OCI-LY3 (cell line): ENCODE data around the gene CHST15.

Experiments
- H2AFZ ChIP-seq: fragments of 200-600, 300-600 bp; shearing (Covaris generic); 2 replicates; pipeline ENCODE4 v1.6.0; 2014; ENCODE audit warnings: antibody characterized with exemption, low read depth, low read length
- H3K27ac ChIP-seq: fragments of 200-600, 300-600 bp; sonication (generic); 2 replicates; pipeline ENCODE4 v1.5.1; 2014; ENCODE audit warnings: mild to moderate bottlenecking, low read length, moderate library complexity, mixed read lengths
- H3K27me3 ChIP-seq: fragments of 200-600, 300-600 bp; sonication (generic); 2 replicates; pipeline ENCODE4 v1.6.1; 2014; ENCODE audit warnings: low read depth, low read length, mixed read lengths
- H3K36me3 ChIP-seq: fragments of 200-600, 300-600 bp; sonication (generic); replicated peaks from 2 replicates; pipeline ENCODE3; 2014; ENCODE audit warnings: low read depth, low read length, mixed read lengths
- H3K4me1 ChIP-seq: fragments of 300-600, 200-600 bp; sonication (generic); 2 replicates; pipeline ENCODE4 v1.6.1; 2014; ENCODE audit warnings: low read length, mixed read lengths
- H3K4me2 ChIP-seq: fragments of 200-600, 300-600 bp; sonication (generic); 2 replicates; pipeline ENCODE4 v1.6.1; 2014; ENCODE audit warnings: low read length, mixed read lengths
- H3K4me3 ChIP-seq: fragments of 300-600, 200-600 bp; sonication (generic); 2 replicates; pipeline ENCODE4 v1.5.1; 2014; ENCODE audit warnings: antibody characterized with exemption, mild to moderate bottlenecking, low read length, moderate library complexity
- H3K79me2 ChIP-seq: fragments of 300-600, 200-600 bp; shearing (Covaris generic); 2 replicates; pipeline ENCODE4 v1.6.1; 2014; ENCODE audit warnings: mild to moderate bottlenecking, low read length, mixed read lengths
- H3K9ac ChIP-seq: fragments of 300-600, 200-600 bp; shearing (Covaris generic); 2 replicates; pipeline ENCODE4 v1.6.0; 2014; ENCODE audit warnings: mild to moderate bottlenecking, low read length, moderate library complexity
- H3K9me3 ChIP-seq: fragments of 200-600, 300-600 bp; shearing (Covaris generic); 2 replicates; pipeline ENCODE4 v1.6.1; 2014; ENCODE audit warnings: low read length, mixed read lengths; ENCODE audit not compliant: insufficient read depth
- H4K20me1 ChIP-seq: fragments of 200-600, 300-600 bp; sonication (generic); 2 replicates; pipeline ENCODE4 v1.6.1; 2016; ENCODE audit warnings: low read length, mixed read lengths; ENCODE audit not compliant: insufficient read depth
- CTCF ChIP-seq: fragments of 200-600, 300-600 bp; sonication (generic); IDR thresholded peaks from 2 replicates; pipeline ENCODE4 v1.5.1; 2014; ENCODE audit warnings: antibody characterized with exemption, low read length, low read depth
- EZH2phosphoT487 ChIP-seq: fragments of 200-600 bp; shearing (Covaris generic); IDR thresholded peaks from 2 replicates; pipeline ENCODE4 v1.6.1; 2018; ENCODE audit warnings: antibody characterized with exemption, mixed run types, low read depth

CHST15 gene

GRCh38 chr10:124030061-124030460 lies 63.3 kb downstream of the CHST15 start:
- H3K9ac ChIP-seq, result no peak overlapping the region
- H3K36me3 ChIP-seq, result no peaks in the 10 kb centered on the region
- no peak overlapping the region for H2AFZ ChIP-seq
- H3K4me2 ChIP-seq, result no peak overlapping the region
- TF ChIP-seq CTCF (no peak), EZH2phosphoT487 (no peak)
- peaks cover 28% of the 10 kb centered on the region for H3K27me3 ChIP-seq
- no peaks in the 10 kb centered on the region for H3K9me3 ChIP-seq
- no peak overlapping the region for H3K27ac ChIP-seq
- H3K79me2 ChIP-seq, result no peaks in the 10 kb centered on the region
- peaks cover 3% of the 10 kb centered on the region for H3K4me1 ChIP-seq
- no peak overlapping the region for H3K4me3 ChIP-seq
- H4K20me1 ChIP-seq, result no peaks in the 10 kb centered on the region

- H3K36me3 ChIP-seq, result no peaks in the 10 kb centered on the region
- TF ChIP-seq EZH2phosphoT487 (no peak), CTCF (no peak)
- H3K4me3 ChIP-seq, result no peak overlapping the region
Measured at GRCh38 chr10:124029559-124029958, 63.8 kb downstream of the CHST15 start.

GRCh38 chr10:124028700-124029480 lies 64.5 kb downstream of the CHST15 start:
- H2AFZ ChIP-seq, result no peak overlapping the region
- H3K36me3 ChIP-seq, result no peaks in the 10 kb centered on the region
- TF ChIP-seq EZH2phosphoT487, result no peak
- TF ChIP-seq CTCF, result no peak
- H4K20me1 ChIP-seq, result no peaks in the 10 kb centered on the region
- H3K4me3 ChIP-seq, result no peak overlapping the region
- H3K9me3 ChIP-seq, result no peaks in the 10 kb centered on the region
- H3K27me3 ChIP-seq, result peaks cover 28% of the 10 kb centered on the region
- no peaks in the 10 kb centered on the region for H3K79me2 ChIP-seq
- H3K27ac ChIP-seq, result no peak overlapping the region
- no peaks in the 10 kb centered on the region; the same call in 1 of the 2 replicates for H3K4me1 ChIP-seq
- H3K4me2 ChIP-seq, result no peak overlapping the region
- H3K9ac ChIP-seq, result no peak overlapping the region

More at GRCh38 chr10:124029559-124029958, 63.8 kb downstream of the CHST15 start:
- Histone ChIP-seq H3K27ac (no peak overlapping the region), H3K4me2 (no peak overlapping the region), H2AFZ (no peak overlapping the region), H3K27me3 (peaks cover 28% of the 10 kb centered on the region), H3K4me1 (no peaks in the 10 kb centered on the region; the same call in 1 of the 2 replicates), H3K79me2 (no peaks in the 10 kb centered on the region), H4K20me1 (no peaks in the 10 kb centered on the region), H3K9ac (no peak overlapping the region), H3K9me3 (no peaks in the 10 kb centered on the region)

GRCh38 chr10:124027651-124028050 lies 65.7 kb downstream of the CHST15 start:
- H3K9me3 ChIP-seq, result no peaks in the 10 kb centered on the region
- no peaks in the 10 kb centered on the region for H3K36me3 ChIP-seq
- no peak overlapping the region for H3K4me2 ChIP-seq
- H3K4me3 ChIP-seq, result no peak overlapping the region
- H4K20me1 ChIP-seq, result no peaks in the 10 kb centered on the region
- no peak overlapping the region for H3K27ac ChIP-seq
- H3K4me1 ChIP-seq, result no peaks in the 10 kb centered on the region; the same call in 1 of the 2 replicates
- no peak overlapping the region for H2AFZ ChIP-seq
- no peaks in the 10 kb centered on the region for H3K79me2 ChIP-seq
- no peak overlapping the region for H3K9ac ChIP-seq
- TF ChIP-seq CTCF, result no peak
- TF ChIP-seq EZH2phosphoT487, result no peak
- H3K27me3 ChIP-seq, result peaks cover 24% of the 10 kb centered on the region
